Gastroesophageal sphincter (tissue), 3 donors: ENCODE results near the gene HK3.

Source experiments
- CTCF ChIP-seq, 4 experiments: fragments of 200-600 bp in 2 of 4; fragments of 450-650 bp in 2 of 4; sonication (generic) in 1 of 4; IDR thresholded peaks; one replicate each; pipeline ENCODE4 v1.5.1; 2017 to 2019; ENCODE audit warnings: antibody characterized with exemption in 4 of 4, mild to moderate bottlenecking in 2 of 4, moderate library complexity in 2 of 4
- EP300 ChIP-seq: sonication (generic); formaldehyde crosslinking; IDR thresholded peaks from one replicate; pipeline ENCODE4 v1.6.1; 2017; ENCODE audit warnings: antibody characterized with exemption, mild to moderate bottlenecking
- POLR2A ChIP-seq, 2 donors: fragments of 450-650 bp; IDR thresholded peaks; one replicate each; pipeline ENCODE4 v1.6.1; 2017; ENCODE audit warnings: antibody characterized with exemption in 2 of 2, mild to moderate bottlenecking in 2 of 2, moderate library complexity in 1 of 2

GRCh38 chr5:176906126-176906525, 7.0 kb upstream of the HK3 start:
- TF ChIP-seq CTCF (IDR thresholded peaks at IDR 0.05) (no peak), POLR2A (IDR thresholded peaks at IDR 0.05) (no peak), EP300 (no peak)
